ENCODE measurements around the gene PRR33. TPM values are rescaled to one million over a fixed set of nuclear protein-coding genes. Genes with fewer than 3 reads are reported as not detected.

Gene PRR33
- total RNA-seq, 1 experiment from 2014 or later: not detected

DNA sequence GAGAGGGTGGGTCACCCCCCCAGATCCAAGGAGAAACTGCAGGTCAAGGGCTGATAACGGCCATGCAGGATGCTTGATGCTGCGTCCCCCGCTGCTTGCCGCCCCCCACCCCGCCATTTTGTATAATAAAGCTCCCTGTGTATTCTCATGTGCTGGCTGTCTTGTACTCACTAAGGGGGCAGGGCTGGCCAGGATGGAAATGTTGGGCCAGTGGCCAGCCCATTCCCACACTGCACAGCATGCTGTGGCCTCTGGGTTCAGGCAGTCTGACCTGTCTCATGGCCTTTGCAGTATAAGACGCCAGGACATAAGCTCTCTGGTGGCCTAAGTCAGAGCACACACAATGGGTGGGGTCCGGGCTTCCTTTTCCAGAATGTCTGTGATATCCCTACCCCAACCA, 421 bp upstream of the PRR33 start:
- H3K4me3 ChIP-seq (ENCODE audit: low read depth in 2 of 2, low read length in 2 of 2): no peak overlapping the region
- ChIA-PET POLR2A (no interaction called here), CTCF (interaction anchor here (0.6 to 0.8 kb wide), 5 partner anchors 16 to 192 kb away, joined by 3 to 12 read pairs (median 4); partner anchors contain the start of gene TNNT3)
- TF ChIP-seq REST (IDR thresholded peaks at IDR 0.05; ENCODE audit: insufficient read depth in 1 of 2, low read depth in 2 of 2, low read length in 1 of 2) (no peak), SIN3A (IDR thresholded peaks at IDR 0.05; ENCODE audit: borderline replicate concordance, insufficient read depth, low read depth, low read length) (no peak), TCF7L2 (IDR thresholded peaks at IDR 0.05; ENCODE audit: low read depth, low read length) (no peak), POLR2AphosphoS5 (IDR thresholded peaks at IDR 0.05; ENCODE audit: low read depth, low read length) (no peak)
- TF ChIP-seq, protein P1, sequence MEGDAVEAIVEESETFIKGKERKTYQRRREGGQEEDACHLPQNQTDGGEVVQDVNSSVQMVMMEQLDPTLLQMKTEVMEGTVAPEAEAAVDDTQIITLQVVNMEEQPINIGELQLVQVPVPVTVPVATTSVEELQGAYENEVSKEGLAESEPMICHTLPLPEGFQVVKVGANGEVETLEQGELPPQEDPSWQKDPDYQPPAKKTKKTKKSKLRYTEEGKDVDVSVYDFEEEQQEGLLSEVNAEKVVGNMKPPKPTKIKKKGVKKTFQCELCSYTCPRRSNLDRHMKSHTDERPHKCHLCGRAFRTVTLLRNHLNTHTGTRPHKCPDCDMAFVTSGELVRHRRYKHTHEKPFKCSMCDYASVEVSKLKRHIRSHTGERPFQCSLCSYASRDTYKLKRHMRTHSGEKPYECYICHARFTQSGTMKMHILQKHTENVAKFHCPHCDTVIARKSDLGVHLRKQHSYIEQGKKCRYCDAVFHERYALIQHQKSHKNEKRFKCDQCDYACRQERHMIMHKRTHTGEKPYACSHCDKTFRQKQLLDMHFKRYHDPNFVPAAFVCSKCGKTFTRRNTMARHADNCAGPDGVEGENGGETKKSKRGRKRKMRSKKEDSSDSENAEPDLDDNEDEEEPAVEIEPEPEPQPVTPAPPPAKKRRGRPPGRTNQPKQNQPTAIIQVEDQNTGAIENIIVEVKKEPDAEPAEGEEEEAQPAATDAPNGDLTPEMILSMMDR (IDR thresholded peaks at IDR 0.05): no peak
- H3K27me3 ChIP-seq (ENCODE audit: control insufficient read depth, insufficient read depth, low read length): peaks cover 5% of the 10 kb centered on the region; the same call in 1 of the 2 replicates
- H3K4me1 ChIP-seq (ENCODE audit: control insufficient read depth, insufficient read depth, low read length): no peaks in the 10 kb centered on the region
- DNase-seq (ENCODE audit: low read depth, low spot score) (no peak), ATAC-seq (no peak)
- in situ Hi-C loops (cut with HindIII; ENCODE audit: low pct_unique_long_range_greater_than_20kb, low sequenced_read_pairs): no loop called here
- no TSS peak for BruUV-seq (replicated peaks)
- intact Hi-C loops (cut with micrococcal nuclease; ENCODE audit: unreplicated experiment): no loop called here
- H3K36me3 ChIP-seq (ENCODE audit: control insufficient read depth, insufficient read depth, low read length): no peaks in the 10 kb centered on the region
- no peaks in the 10 kb centered on the region for H3K9me3 ChIP-seq (ENCODE audit: control insufficient read depth, insufficient read depth, low read depth, low read length)
- H3K27ac ChIP-seq (ENCODE audit: low read length): no peak overlapping the region

- no TSS peak for BruUV-seq (replicated peaks)
- no peak overlapping the region for H3K27ac ChIP-seq (ENCODE audit: low read length)
- H3K9me3 ChIP-seq (ENCODE audit: control insufficient read depth, insufficient read depth, low read depth, low read length): no peaks in the 10 kb centered on the region
- no peak for TF ChIP-seq TCF7L2 (IDR thresholded peaks at IDR 0.05; ENCODE audit: low read depth, low read length)
- no peak for TF ChIP-seq POLR2AphosphoS5 (IDR thresholded peaks at IDR 0.05; ENCODE audit: low read depth, low read length)
- TF ChIP-seq, protein P1 (IDR thresholded peaks at IDR 0.05): no peak
- no peak for TF ChIP-seq REST (IDR thresholded peaks at IDR 0.05; ENCODE audit: insufficient read depth in 1 of 2, low read depth in 2 of 2, low read length in 1 of 2)
- TF ChIP-seq SIN3A (IDR thresholded peaks at IDR 0.05; ENCODE audit: borderline replicate concordance, insufficient read depth, low read depth, low read length): no peak
- POLR2A ChIA-PET: no interaction called here
- H3K4me1 ChIP-seq (ENCODE audit: control insufficient read depth, insufficient read depth, low read length): no peaks in the 10 kb centered on the region
- H3K27me3 ChIP-seq (ENCODE audit: control insufficient read depth, insufficient read depth, low read length): peaks cover 1% of the 10 kb centered on the region; the same call in 1 of the 2 replicates
- intact Hi-C loops (cut with micrococcal nuclease; ENCODE audit: unreplicated experiment) (no loop called here), in situ Hi-C loops (cut with HindIII; ENCODE audit: low pct_unique_long_range_greater_than_20kb, low sequenced_read_pairs) (no loop called here)
- CTCF ChIA-PET: interaction anchor here (0.7 to 1.3 kb wide), 3 partner anchors 9 to 28 kb away, joined by 3 to 12 read pairs (median 5); partner anchors contain the start of gene TNNT3
- no peak overlapping the region for H3K4me3 ChIP-seq (ENCODE audit: low read depth in 2 of 2, low read length in 2 of 2)
- no peaks in the 10 kb centered on the region for H3K36me3 ChIP-seq (ENCODE audit: control insufficient read depth, insufficient read depth, low read length)
- DNase-seq (ENCODE audit: low read depth, low spot score): no peak
- ATAC-seq: peak; percentile 32; the same call in 1 of the 2 replicates
These were observed 552 bp downstream of the PRR33 start for GRCh38 chr11:1890856-1891830.

Data from Panc1 (cell line).